Adipocyte (in vitro differentiated cells): Measurements from ENCODE around the gene KDM3B.

Experiments
- DNase-seq: peaks from one replicate; pipeline ENCODE4 v3.0.0-alpha.2; 2015; ENCODE audit warnings: low read depth
- H3K27me3 ChIP-seq: replicated peaks from 2 replicates; pipeline ENCODE4 v1.7.0; 2013; ENCODE audit warnings: mild to moderate bottlenecking, low read length, moderate library complexity; ENCODE audit not compliant: control insufficient read depth, insufficient read depth
- H3K36me3 ChIP-seq: 2 replicates; pipeline ENCODE4 v1.7.0; 2013; ENCODE audit warnings: low read length, mild to moderate bottlenecking, moderate library complexity; ENCODE audit not compliant: control insufficient read depth, insufficient read depth, severe bottlenecking
- H3K4me1 ChIP-seq: 2 replicates; pipeline ENCODE4 v1.7.0; 2013; ENCODE audit warnings: mild to moderate bottlenecking, low read length, moderate library complexity; ENCODE audit not compliant: control insufficient read depth, insufficient read depth
- H3K4me3 ChIP-seq: 2 replicates; pipeline ENCODE4 v1.7.0; 2013; ENCODE audit warnings: mild to moderate bottlenecking, low read length, moderate library complexity
- H3K9ac ChIP-seq: 2 replicates; pipeline ENCODE4 v1.7.0; 2013; ENCODE audit warnings: mild to moderate bottlenecking, low read length, moderate library complexity
- H3K9me3 ChIP-seq: 2 replicates; pipeline ENCODE4 v1.7.0; 2013; ENCODE audit warnings: mild to moderate bottlenecking, low read length, moderate library complexity; ENCODE audit not compliant: control insufficient read depth

Gene KDM3B

GRCh38 chr5:138444078-138444773 is 91.7 kb downstream of the KDM3B start:
- Histone ChIP-seq H3K27me3 (peaks cover 4% of the 10 kb centered on the region), H3K9me3 (no peaks in the 10 kb centered on the region), H3K9ac (no peak overlapping the region), H3K4me1 (no peaks in the 10 kb centered on the region), H3K36me3 (no peaks in the 10 kb centered on the region), H3K4me3 (no peak overlapping the region)
- DNase-seq, result no peak

DNA sequence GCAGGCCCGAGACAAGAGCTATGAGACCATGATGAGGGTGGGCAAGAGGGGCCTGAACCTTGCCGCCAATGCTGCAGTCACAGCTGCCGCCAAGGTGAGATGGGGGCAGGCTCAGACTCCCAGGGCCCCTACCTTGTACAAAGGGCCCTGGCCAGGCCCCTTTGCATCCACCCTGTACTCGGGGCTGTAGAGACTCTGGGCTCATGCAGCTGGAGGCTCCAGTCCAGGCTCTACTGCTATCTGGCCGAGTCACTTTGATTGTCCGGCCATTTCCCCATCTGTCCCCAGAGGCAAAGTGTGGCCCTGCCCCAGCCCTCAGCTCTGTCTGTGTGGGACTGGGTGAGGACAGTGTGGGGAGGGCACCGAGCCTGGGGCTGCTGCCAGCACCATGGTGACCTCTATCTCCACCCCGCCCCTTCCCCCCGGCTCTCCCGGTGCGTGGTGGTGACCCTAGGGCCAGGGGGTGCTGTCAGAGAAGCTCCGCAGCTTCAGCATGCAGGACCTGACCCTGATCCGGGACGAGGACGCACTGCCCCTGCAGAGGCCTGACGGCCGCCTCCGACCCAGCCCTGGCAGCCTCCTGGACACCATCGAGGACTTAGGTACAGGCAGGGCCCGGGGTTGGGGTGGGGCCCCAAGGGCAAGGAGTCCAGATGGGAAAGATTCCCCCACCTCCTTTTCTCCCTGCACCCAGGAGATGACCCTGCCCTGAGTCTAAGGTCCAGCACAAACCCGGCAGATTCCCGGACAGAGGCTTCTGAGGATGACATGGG is 92.5 kb downstream of the KDM3B start:
- H3K4me1 ChIP-seq, result peaks cover 3% of the 10 kb centered on the region

GRCh38 chr5:138445547-138446271 is 93.2 kb downstream of the KDM3B start:
- H3K4me1 ChIP-seq, result peaks cover 5% of the 10 kb centered on the region
- H3K9ac ChIP-seq, result no peak overlapping the region
- no peaks in the 10 kb centered on the region for H3K36me3 ChIP-seq
- no peak for DNase-seq
- H3K27me3 ChIP-seq, result peaks cover 4% of the 10 kb centered on the region
- no peaks in the 10 kb centered on the region for H3K9me3 ChIP-seq
- no peak overlapping the region for H3K4me3 ChIP-seq

More for the DNA sequence above, 92.5 kb downstream of the KDM3B start:
- H3K36me3 ChIP-seq, result no peaks in the 10 kb centered on the region
- no peak overlapping the region for H3K4me3 ChIP-seq
- no peak overlapping the region for H3K9ac ChIP-seq
- DNase-seq, result no peak
- no peaks in the 10 kb centered on the region for H3K9me3 ChIP-seq
- H3K27me3 ChIP-seq, result peaks cover 4% of the 10 kb centered on the region

DNA sequence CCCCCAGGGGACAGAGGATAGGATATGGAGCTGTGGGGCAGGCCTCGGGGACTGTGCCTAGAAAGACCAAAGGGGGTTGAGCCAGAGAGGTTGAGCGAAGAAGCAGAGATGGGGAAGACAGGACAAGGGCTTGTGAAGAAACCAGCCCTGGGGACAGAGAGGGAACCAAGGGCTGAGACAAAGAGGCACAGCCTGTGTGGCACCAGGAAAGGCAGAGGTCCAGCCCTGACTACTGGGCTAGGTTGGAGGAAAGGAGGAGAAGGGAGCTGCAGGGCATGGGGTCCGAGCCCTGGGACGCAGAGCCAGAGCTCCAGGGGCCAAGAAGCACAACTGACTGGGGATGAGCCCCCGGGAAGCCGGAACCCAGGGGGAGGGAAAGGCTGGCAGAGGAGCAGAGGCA is 95.6 kb downstream of the KDM3B start:
- H3K27me3 ChIP-seq, result peaks cover 4% of the 10 kb centered on the region
- no peak overlapping the region for H3K9ac ChIP-seq
- peaks cover 5% of the 10 kb centered on the region for H3K4me1 ChIP-seq
- DNase-seq, result no peak
- no peaks in the 10 kb centered on the region for H3K36me3 ChIP-seq
- no peak overlapping the region for H3K4me3 ChIP-seq
- no peaks in the 10 kb centered on the region for H3K9me3 ChIP-seq

DNA sequence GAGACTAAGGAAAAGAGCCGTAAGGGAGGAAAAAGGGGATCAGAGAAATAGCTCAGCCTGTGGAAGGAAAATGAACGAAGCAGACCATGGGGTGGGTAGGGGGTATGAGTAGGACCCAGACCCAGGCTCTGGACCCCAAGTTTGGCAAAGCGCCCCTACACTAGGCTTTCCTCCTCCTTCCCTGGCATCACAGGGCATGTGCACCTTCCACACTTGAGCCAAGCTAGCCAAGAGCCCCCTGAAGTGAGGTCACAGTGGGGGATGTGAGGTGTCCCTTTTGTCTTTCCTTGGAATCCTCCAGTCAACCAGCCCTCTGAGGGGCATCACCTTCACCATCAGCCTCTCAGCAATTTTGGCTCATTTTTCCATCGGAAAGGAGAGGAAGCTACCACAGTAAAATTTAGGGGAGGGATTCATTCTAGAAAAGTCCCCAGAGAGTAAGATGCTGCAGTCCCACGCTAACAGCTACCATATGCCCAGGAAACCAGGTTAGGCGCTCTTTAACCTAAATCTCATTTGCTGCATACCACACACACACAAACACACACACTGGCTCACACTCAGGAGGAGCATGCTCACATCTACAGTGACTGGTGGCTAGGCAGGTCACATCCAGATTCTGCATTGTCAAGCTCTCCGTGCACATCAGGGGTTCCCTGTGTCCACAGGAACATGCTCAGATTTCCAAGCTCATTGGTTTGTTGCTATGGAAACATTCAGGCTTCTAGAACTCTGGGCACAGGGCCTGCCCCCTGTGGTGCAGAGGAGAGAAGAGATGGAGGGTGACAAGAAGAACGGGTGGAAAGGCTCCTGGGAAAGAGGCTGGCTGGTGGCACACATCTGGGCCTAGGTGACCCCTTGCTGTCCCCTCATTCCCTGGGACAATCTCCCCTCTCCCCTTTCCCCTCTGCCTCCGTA is 96.3 kb downstream of the KDM3B start:
- Histone ChIP-seq H3K9me3 (no peaks in the 10 kb centered on the region), H3K36me3 (no peaks in the 10 kb centered on the region), H3K9ac (no peak overlapping the region), H3K4me1 (peaks cover 5% of the 10 kb centered on the region), H3K4me3 (no peak overlapping the region), H3K27me3 (peaks cover 2% of the 10 kb centered on the region)
- peak; percentile 47 for DNase-seq

- Histone ChIP-seq H3K4me1 (peaks cover 5% of the 10 kb centered on the region), H3K9ac (no peak overlapping the region), H3K4me3 (no peak overlapping the region), H3K27me3 (peaks cover 5% of the 10 kb centered on the region), H3K36me3 (no peaks in the 10 kb centered on the region), H3K9me3 (no peaks in the 10 kb centered on the region)
- peak; percentile 96 for DNase-seq
These were observed 97.2 kb downstream of the KDM3B start for GRCh38 chr5:138449501-138450239.

DNA sequence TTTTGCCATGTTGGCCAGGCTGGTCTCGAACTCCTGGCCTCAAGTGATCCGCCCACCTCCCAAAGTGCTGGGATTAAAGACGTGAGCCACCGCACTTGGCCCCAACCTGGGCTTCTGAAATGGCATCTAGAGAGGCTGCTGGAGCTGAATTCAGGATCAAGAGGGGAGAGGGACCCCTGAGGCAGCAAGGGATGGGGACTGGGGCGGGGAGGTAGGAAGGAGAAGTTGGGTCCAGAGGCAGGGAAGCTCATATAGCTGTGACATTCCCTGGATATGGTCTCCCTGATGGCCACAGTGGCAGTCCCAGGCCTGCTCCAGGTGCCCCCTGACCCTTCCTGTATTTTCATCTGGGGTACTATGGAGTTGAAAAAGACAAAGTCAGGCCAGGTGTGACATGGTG is 98.5 kb downstream of the KDM3B start:
- Histone ChIP-seq H3K9ac (no peak overlapping the region), H3K4me3 (no peak overlapping the region), H3K4me1 (peaks cover 5% of the 10 kb centered on the region), H3K27me3 (peaks cover 9% of the 10 kb centered on the region), H3K36me3 (no peaks in the 10 kb centered on the region), H3K9me3 (no peaks in the 10 kb centered on the region)
- DNase-seq, result no peak

- Histone ChIP-seq H3K27me3 (peaks cover 19% of the 10 kb centered on the region), H3K4me3 (no peak overlapping the region), H3K36me3 (no peaks in the 10 kb centered on the region), H3K9ac (no peak overlapping the region), H3K4me1 (peaks cover 5% of the 10 kb centered on the region), H3K9me3 (no peaks in the 10 kb centered on the region)
- DNase-seq, result no peak
These were observed 100.2 kb downstream of the KDM3B start for GRCh38 chr5:138452720-138453119.

GRCh38 chr5:138453590-138453989 is 101.1 kb downstream of the KDM3B start:
- no peak for DNase-seq
- Histone ChIP-seq H3K4me1 (peaks cover 5% of the 10 kb centered on the region), H3K27me3 (peaks cover 23% of the 10 kb centered on the region), H3K9ac (no peak overlapping the region), H3K36me3 (no peaks in the 10 kb centered on the region), H3K4me3 (no peak overlapping the region), H3K9me3 (no peaks in the 10 kb centered on the region)

GRCh38 chr5:138454121-138454520 is 101.6 kb downstream of the KDM3B start:
- Histone ChIP-seq H3K9me3 (no peaks in the 10 kb centered on the region), H3K4me3 (no peak overlapping the region), H3K9ac (no peak overlapping the region), H3K36me3 (no peaks in the 10 kb centered on the region), H3K4me1 (peaks cover 5% of the 10 kb centered on the region), H3K27me3 (peaks cover 23% of the 10 kb centered on the region)
- DNase-seq, result no peak
